MCF 10A (cell line): ENCODE data around the gene TC2N. TPM values are rescaled to one million over a fixed set of nuclear protein-coding genes. Genes with fewer than 3 reads are reported as not detected.

Experiments
- BruUV-seq: library from RNA; stranded (reverse); fragments of 400-500 nt; replicated peaks from 2 replicates; lab custom pipeline; 2021; lab: Mats Ljungman, UMichigan
- CTCF ChIA-PET: fragments of 300-600 bp; sonication (Branson Sonifier 250); formaldehyde crosslinking; extraction: SDS; loops from one replicate; lab custom pipeline; 2021; ENCODE audit warnings: antibody characterized with exemption, inconsistent platforms; lab: Yijun Ruan, JAX
- POLR2A ChIA-PET: fragments of 300-600, 350-650 bp; sonication (Branson Sonifier 250); formaldehyde crosslinking; extraction: SDS; loops from one replicate; lab custom pipeline; 2020; ENCODE audit warnings: antibody characterized with exemption, inconsistent platforms; lab: Yijun Ruan, JAX
- DNase-seq: peaks from one replicate; pipeline ENCODE4 v3.0.0-alpha.2; 2018; ENCODE audit not compliant: unreplicated experiment
- H3K27ac Mint-ChIP-seq: one replicate; pipeline ENCODE4 v1.8.0; 2022; ENCODE audit warnings: mild to moderate bottlenecking, low read depth, mixed read lengths; ENCODE audit not compliant: unreplicated experiment
- H3K27me3 Mint-ChIP-seq: one replicate; pipeline ENCODE4 v1.8.0; 2022; ENCODE audit warnings: mixed read lengths; ENCODE audit not compliant: insufficient read depth, unreplicated experiment
- H3K36me3 Mint-ChIP-seq: one replicate; pipeline ENCODE4 v1.8.0; 2022; ENCODE audit warnings: mild to moderate bottlenecking, moderate library complexity, mixed read lengths; ENCODE audit not compliant: insufficient read depth, unreplicated experiment
- H3K4me1 Mint-ChIP-seq: one replicate; pipeline ENCODE4 v1.8.0; 2022; ENCODE audit warnings: mixed read lengths; ENCODE audit not compliant: insufficient read depth, unreplicated experiment
- H3K4me3 Mint-ChIP-seq: one replicate; pipeline ENCODE4 v1.8.0; 2022; ENCODE audit warnings: mild to moderate bottlenecking, moderate library complexity, mixed read lengths; ENCODE audit not compliant: unreplicated experiment
- H3K9me3 Mint-ChIP-seq: one replicate; pipeline ENCODE4 v1.8.0; 2022; ENCODE audit warnings: mixed read lengths; ENCODE audit not compliant: unreplicated experiment
- intact Hi-C: fragments of 100-400 bp; cut with micrococcal nuclease; formaldehyde crosslinking; loops from 2 replicates; pipeline ENCODE4 v1.14.1; 2022
- total RNA-seq: library from RNA; stranded (reverse); gene quantifications from 2 replicates; pipeline ENCODE4 v1.2.3, GENCODE V29; 2022
- TF ChIP-seq, protein P1 (sequence below): fragments of 200-600 bp; IDR thresholded peaks from one replicate; pipeline ENCODE4 v1.8.0; 2022; ENCODE audit warnings: antibody characterized with exemption, mild to moderate bottlenecking; ENCODE audit not compliant: unreplicated experiment

Gene TC2N
- total RNA-seq, 1 experiment from 2014 or later = 11.8 TPM

DNA sequence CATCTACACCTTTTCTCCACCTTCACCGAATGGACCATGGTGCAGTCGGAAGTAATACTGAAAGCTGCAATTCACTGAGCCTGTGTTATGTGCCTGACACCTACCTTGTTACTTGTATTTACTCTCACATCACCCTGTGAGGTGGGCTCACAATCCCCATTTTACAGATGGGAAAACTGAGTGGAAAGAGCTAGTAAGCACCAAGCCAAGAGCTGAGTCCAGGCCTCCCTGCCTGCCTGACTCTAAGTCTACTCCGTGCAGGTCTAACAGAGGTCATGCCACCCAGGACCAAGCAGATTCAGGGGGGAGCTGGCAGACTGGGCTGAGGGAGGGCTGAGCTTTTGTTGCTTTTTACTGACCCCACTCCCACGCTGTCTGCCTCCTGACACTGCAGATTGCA is 29.1 kb upstream of the TC2N start:
- TF ChIP-seq, protein P1, sequence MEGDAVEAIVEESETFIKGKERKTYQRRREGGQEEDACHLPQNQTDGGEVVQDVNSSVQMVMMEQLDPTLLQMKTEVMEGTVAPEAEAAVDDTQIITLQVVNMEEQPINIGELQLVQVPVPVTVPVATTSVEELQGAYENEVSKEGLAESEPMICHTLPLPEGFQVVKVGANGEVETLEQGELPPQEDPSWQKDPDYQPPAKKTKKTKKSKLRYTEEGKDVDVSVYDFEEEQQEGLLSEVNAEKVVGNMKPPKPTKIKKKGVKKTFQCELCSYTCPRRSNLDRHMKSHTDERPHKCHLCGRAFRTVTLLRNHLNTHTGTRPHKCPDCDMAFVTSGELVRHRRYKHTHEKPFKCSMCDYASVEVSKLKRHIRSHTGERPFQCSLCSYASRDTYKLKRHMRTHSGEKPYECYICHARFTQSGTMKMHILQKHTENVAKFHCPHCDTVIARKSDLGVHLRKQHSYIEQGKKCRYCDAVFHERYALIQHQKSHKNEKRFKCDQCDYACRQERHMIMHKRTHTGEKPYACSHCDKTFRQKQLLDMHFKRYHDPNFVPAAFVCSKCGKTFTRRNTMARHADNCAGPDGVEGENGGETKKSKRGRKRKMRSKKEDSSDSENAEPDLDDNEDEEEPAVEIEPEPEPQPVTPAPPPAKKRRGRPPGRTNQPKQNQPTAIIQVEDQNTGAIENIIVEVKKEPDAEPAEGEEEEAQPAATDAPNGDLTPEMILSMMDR = no peak
- Mint-ChIP-seq H3K27me3 (no peaks in the 10 kb centered on the region), H3K9me3 (no peaks in the 10 kb centered on the region), H3K36me3 (peaks cover 4% of the 10 kb centered on the region), H3K27ac (peak overlapping the region; percentile 59), H3K4me1 (peaks cover 15% of the 10 kb centered on the region), H3K4me3 (no peak overlapping the region)
- no TSS peak for BruUV-seq
- DNase-seq = no peak
- CTCF ChIA-PET = interaction anchor here (1.1 to 1.6 kb wide), 3 partner anchors 16 to 247 kb away, joined by 3 to 6 read pairs (median 4); no protein-coding TSS in a partner anchor
- POLR2A ChIA-PET = no interaction called here
- intact Hi-C loops = loop anchor here (5.0 kb wide), 1 partner anchor 244 kb away; no protein-coding TSS in a partner anchor

DNA sequence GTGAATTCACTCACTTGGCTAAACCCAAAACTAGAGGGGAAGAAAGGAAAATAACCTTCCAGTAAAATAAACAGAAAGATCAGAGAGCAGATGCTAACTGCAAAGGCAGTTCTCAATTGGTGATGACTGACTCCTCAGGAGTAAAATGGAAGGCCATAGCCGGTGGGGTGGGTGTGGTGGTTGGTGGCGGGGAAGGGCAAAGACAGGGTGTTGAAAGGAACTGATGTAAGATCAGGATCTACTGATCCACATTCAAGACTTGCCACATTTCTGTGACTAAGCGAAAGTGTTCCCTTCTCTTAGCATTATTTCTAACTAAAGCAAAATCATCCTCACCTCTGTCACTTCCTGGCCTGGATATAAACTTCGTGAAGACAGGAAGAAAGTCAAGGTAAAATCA is 26.3 kb upstream of the TC2N start:
- POLR2A ChIA-PET = no interaction called here
- peaks cover 15% of the 10 kb centered on the region for H3K4me1 Mint-ChIP-seq
- peak; percentile 54 for DNase-seq
- no TSS peak for BruUV-seq
- no peak overlapping the region for H3K4me3 Mint-ChIP-seq
- CTCF ChIA-PET = interaction anchor here (0.6 kb wide), 1 partner anchor 1566 kb away, joined by 3 read pairs; no protein-coding TSS in a partner anchor
- TF ChIP-seq, protein P1 = no peak
- intact Hi-C loops = no loop called here
- no peak overlapping the region for H3K27ac Mint-ChIP-seq
- no peaks in the 10 kb centered on the region for H3K27me3 Mint-ChIP-seq
- H3K36me3 Mint-ChIP-seq = peaks cover 4% of the 10 kb centered on the region
- no peaks in the 10 kb centered on the region for H3K9me3 Mint-ChIP-seq

DNA sequence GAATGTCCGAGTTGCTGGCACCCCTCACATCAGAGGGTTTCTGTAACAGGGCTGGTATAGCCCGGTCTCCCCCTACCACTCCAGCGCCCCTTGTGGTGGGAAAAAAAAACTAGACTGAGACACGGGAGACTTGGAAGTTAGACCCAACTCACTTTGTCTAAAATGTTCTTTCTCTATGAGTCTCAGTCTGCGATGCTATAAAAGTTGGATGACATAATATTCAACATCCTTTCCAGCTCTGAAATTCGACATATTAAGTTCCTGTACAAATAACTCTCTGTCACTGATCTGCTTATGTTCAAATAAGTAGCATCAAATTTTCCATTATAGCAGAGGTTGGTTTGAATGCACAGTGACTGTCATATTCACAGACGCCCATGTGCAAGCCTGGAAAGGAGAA is 25.7 kb upstream of the TC2N start:
- BruUV-seq = no TSS peak
- intact Hi-C loops = no loop called here
- DNase-seq = peak; percentile 58

DNA sequence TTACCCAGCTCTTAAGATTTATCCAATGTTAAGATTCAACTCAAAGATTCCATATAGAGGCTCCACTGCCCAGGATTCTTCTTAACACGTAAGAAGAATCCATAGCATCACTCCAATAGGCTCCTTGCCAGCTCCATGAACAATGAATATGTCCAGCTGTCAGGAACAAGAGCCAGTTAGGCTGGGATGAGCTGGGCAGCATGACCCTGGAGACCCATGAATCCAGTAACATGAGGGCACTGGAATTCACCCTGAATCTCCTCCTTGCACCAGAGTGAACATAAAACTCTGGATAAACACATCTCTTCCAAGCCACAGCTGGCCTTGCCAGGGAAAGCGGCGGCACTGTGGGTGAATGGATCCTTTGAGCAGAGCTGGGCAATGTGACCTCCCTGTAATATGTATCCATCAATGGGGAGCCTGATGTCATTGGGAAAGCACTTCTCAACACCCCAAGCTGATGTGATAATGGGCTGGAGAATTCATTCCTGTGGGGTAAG is 24.4 kb upstream of the TC2N start:
- ChIA-PET POLR2A (interaction anchor here (0.7 kb wide), 1 partner anchor 57 kb away, joined by 3 read pairs; no protein-coding TSS in a partner anchor), CTCF (interaction anchor here (1.2 kb wide), 1 partner anchor 19 kb away, joined by 6 read pairs; no protein-coding TSS in a partner anchor)
- no peak overlapping the region for H3K4me3 Mint-ChIP-seq
- no peak overlapping the region for H3K27ac Mint-ChIP-seq
- H3K4me1 Mint-ChIP-seq = peaks cover 7% of the 10 kb centered on the region
- intact Hi-C loops = no loop called here
- H3K27me3 Mint-ChIP-seq = no peaks in the 10 kb centered on the region
- DNase-seq = no peak
- BruUV-seq = no TSS peak
- no peaks in the 10 kb centered on the region for H3K9me3 Mint-ChIP-seq
- peaks cover 4% of the 10 kb centered on the region for H3K36me3 Mint-ChIP-seq
- TF ChIP-seq, protein P1 = no peak

More for the DNA sequence above, 25.7 kb upstream of the TC2N start:
- TF ChIP-seq, protein P1 = peak; percentile 27
- H3K27ac Mint-ChIP-seq = no peak overlapping the region
- H3K36me3 Mint-ChIP-seq = peaks cover 4% of the 10 kb centered on the region
- no peak overlapping the region for H3K4me3 Mint-ChIP-seq
- POLR2A ChIA-PET = no interaction called here
- CTCF ChIA-PET = interaction anchor here (0.6 kb wide), 2 partner anchors 14 to 1565 kb away, joined by 3 read pairs; no protein-coding TSS in a partner anchor
- H3K4me1 Mint-ChIP-seq = peaks cover 15% of the 10 kb centered on the region
- H3K9me3 Mint-ChIP-seq = no peaks in the 10 kb centered on the region
- H3K27me3 Mint-ChIP-seq = no peaks in the 10 kb centered on the region
